ENCODE results near the gene PGAP2. TPM values are rescaled to one million over a fixed set of nuclear protein-coding genes. Genes with fewer than 3 reads are reported as not detected.

Gene PGAP2
- total and polyA plus RNA-seq, 2 of the 4 experiments (the other 2 are of a cell fraction) = 10.6 to 31.3 TPM

DNA sequence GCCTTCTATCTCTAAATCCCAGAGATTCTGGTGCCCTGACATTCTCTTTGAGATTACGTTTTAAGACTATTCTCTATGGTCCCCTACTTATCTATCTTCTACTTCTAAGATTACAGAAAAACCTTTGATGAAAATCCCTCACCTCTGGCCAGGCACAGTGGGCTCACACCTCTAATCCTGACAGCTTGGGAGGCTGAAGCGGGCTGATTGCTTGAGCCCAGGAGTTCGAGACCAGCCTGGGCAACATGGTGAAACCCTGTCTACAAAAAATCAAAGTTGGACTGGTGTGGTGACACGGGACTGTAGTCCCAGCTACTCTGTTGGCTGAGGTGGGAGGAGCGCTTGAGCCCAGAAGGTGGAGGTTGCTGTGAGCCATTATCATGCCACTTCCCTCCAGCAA, 25.4 kb upstream of the PGAP2 start:
- H4K5ac ChIP-seq (ENCODE audit: low read depth, low read length) = no peak overlapping the region
- H3K4me1 ChIP-seq (ENCODE audit: control insufficient read depth, insufficient read depth, low read length) = peaks cover 15% of the 10 kb centered on the region
- no peak overlapping the region for H3K4me3 ChIP-seq (ENCODE audit: insufficient read depth, low read depth, low read length)
- H4K8ac ChIP-seq (ENCODE audit: low read depth in 2 of 2, low read length in 2 of 2) = no peak overlapping the region
- H4K91ac ChIP-seq (ENCODE audit: insufficient read depth, low read depth, low read length) = no peak overlapping the region
- POLR2A ChIA-PET (ENCODE audit: unreplicated experiment) = no interaction called here
- peaks cover 4% of the 10 kb centered on the region; the same call in 1 of the 2 replicates for H3K9me1 ChIP-seq (ENCODE audit: insufficient read depth, low read length)
- CTCF ChIA-PET = interaction anchor here (1.0 kb wide), 1 partner anchor 10 kb away, joined by 3 read pairs; no protein-coding TSS in a partner anchor
- intact Hi-C loops (cut with micrococcal nuclease) = loop anchor here (10.0 kb wide), 1 partner anchor 292 kb away; no protein-coding TSS in a partner anchor
- no TSS peak for BruUV-seq (replicated peaks)
- no CpG with 5 or more reads among the region's 5 CpGs for WGBS, 2 experiments (ENCODE audit: extremely low coverage in 2 of 2, insufficient read length in 1 of 2)
- ATAC-seq (ENCODE audit: low read depth) (no peak), DNase-seq (no peak)
- no peak overlapping the region for H3K27ac ChIP-seq (ENCODE audit: insufficient read depth, low read length)
- H2AK5ac ChIP-seq (ENCODE audit: low read depth, low read length) = no peak overlapping the region
- no peak overlapping the region for H2AK9ac ChIP-seq (replicated peaks; ENCODE audit: low read depth, low read length, poor library complexity)
- no peak overlapping the region for H3K4ac ChIP-seq (ENCODE audit: low read depth, low read length)
- H3K79me1 ChIP-seq (ENCODE audit: low read depth in 1 of 2, low read length in 2 of 2) = peaks cover 15 to 43% of the 10 kb centered on the region in 2 experiments
- peaks cover 61% of the 10 kb centered on the region for H4K20me1 ChIP-seq (ENCODE audit: insufficient read depth, low read length)
- no peak overlapping the region for H2BK5ac ChIP-seq (ENCODE audit: low read depth, low read length, poor library complexity, severe bottlenecking)
- H3K27me3 ChIP-seq (ENCODE audit: control insufficient read depth, insufficient read depth, low read length) = no peaks in the 10 kb centered on the region
- dilution Hi-C loops (cut with HindIII; ENCODE audit: low sequenced_read_pairs, unreplicated experiment) = no loop called here
- TF ChIP-seq CEBPB (IDR thresholded peaks at IDR 0.05; ENCODE audit: low read depth, low read length) = no peak
- TF ChIP-seq USF2 (IDR thresholded peaks at IDR 0.05; ENCODE audit: low read depth, low read length) = no peak
- peaks cover 19% of the 10 kb centered on the region for H3K36me3 ChIP-seq (ENCODE audit: control insufficient read depth, insufficient read depth, low read length)
- no peak overlapping the region for H3K9ac ChIP-seq (ENCODE audit: low read depth, low read length)
- H3K4me2 ChIP-seq (ENCODE audit: low read depth, low read length) = no peak overlapping the region
- no peaks in the 10 kb centered on the region for H3K9me3 ChIP-seq (ENCODE audit: control insufficient read depth, insufficient read depth, low read length)
- no peak overlapping the region for H2BK15ac ChIP-seq (ENCODE audit: low read depth, low read length)
- no peak overlapping the region for H2BK120ac ChIP-seq (ENCODE audit: low read depth, low read length)
- H2BK20ac ChIP-seq (ENCODE audit: low read depth, low read length) = no peak overlapping the region
- in situ Hi-C loops (cut with MboI; ENCODE audit: low sequenced_read_pairs) = no loop called here
- H3K23ac ChIP-seq (ENCODE audit: low read depth, low read length) = no peak overlapping the region
- no peak overlapping the region for H2AFZ ChIP-seq (replicated peaks; ENCODE audit: low read length, poor library complexity)
- H3K56ac ChIP-seq (ENCODE audit: extremely low read depth, insufficient read depth, low read length) = no peak overlapping the region
- no peak overlapping the region for H3K18ac ChIP-seq (ENCODE audit: low read depth, low read length)
- no peak overlapping the region for H3K14ac ChIP-seq (replicated peaks; ENCODE audit: low read depth, low read length)
